Keratinocyte (primary cell): ENCODE measurements around the gene ARHGAP45. TPM values are rescaled to one million over a fixed set of nuclear protein-coding genes. Genes with fewer than 3 reads are reported as not detected.

ENCODE experiments used
- DNase-seq: peaks from one replicate; pipeline ENCODE4 v3.0.0-alpha.2; 2011; ENCODE audit warnings: low read depth, missing footprints, low spot score
- FAIRE-seq: peaks from 2 replicates; lab custom pipeline; 2011; peaks lifted over from hg19 to GRCh38; lab: Jason Lieb, UNC
- H2AFZ ChIP-seq: 2 replicates; pipeline ENCODE4 v1.6.0; 2012; ENCODE audit warnings: low read length, control low read depth, inconsistent platforms; ENCODE audit not compliant: control insufficient read depth
- H3K27ac ChIP-seq: 2 replicates; pipeline ENCODE4 v1.5.1; 2011; ENCODE audit warnings: low read length; ENCODE audit not compliant: control insufficient read depth, insufficient read depth
- H3K27me3 ChIP-seq: 3 replicates; pipeline ENCODE4 v1.6.0; 2011; ENCODE audit warnings: low read length; ENCODE audit not compliant: control insufficient read depth, insufficient read depth; ENCODE audit errors: extremely low read depth
- H3K36me3 ChIP-seq, 2 experiments: 2 replicates in 1 of 2; 3 replicates in 1 of 2; pipeline ENCODE4 v1.5.1; 2011; ENCODE audit warnings: low read length in 2 of 2, mild to moderate bottlenecking in 1 of 2; ENCODE audit not compliant: control insufficient read depth in 2 of 2, insufficient read depth in 2 of 2; ENCODE audit errors: extremely low read depth in 1 of 2
- H3K4me1 ChIP-seq: 3 replicates; pipeline ENCODE4 v1.5.1; 2011; ENCODE audit warnings: low read length; ENCODE audit not compliant: control insufficient read depth, insufficient read depth; ENCODE audit errors: extremely low read depth
- H3K4me2 ChIP-seq: 3 replicates; pipeline ENCODE4 v1.6.0; 2011; ENCODE audit warnings: low read depth, low read length; ENCODE audit not compliant: control insufficient read depth, insufficient read depth; ENCODE audit errors: extremely low read depth
- H3K4me3 ChIP-seq, 3 experiments: fragments of 200-600 bp in 1 of 3; sonication (generic) in 1 of 3; 2 replicates in 2 of 3; 3 replicates in 1 of 3; pipeline ENCODE4 v1.5.1; 2011 to 2016; ENCODE audit warnings: low read length in 3 of 3, mild to moderate bottlenecking in 3 of 3, control low read depth in 2 of 3, inconsistent platforms in 1 of 3, low read depth in 1 of 3, mixed read lengths in 1 of 3, mixed run types in 1 of 3, moderate library complexity in 1 of 3; ENCODE audit not compliant: control insufficient read depth in 2 of 3, insufficient read depth in 2 of 3; ENCODE audit errors: extremely low read depth in 1 of 3
- H3K79me2 ChIP-seq: 2 replicates; pipeline ENCODE4 v1.6.0; 2012; ENCODE audit warnings: low read length; ENCODE audit not compliant: control insufficient read depth, insufficient read depth
- H3K9ac ChIP-seq: 3 replicates; pipeline ENCODE4 v1.6.0; 2011; ENCODE audit warnings: low read length; ENCODE audit not compliant: control insufficient read depth, insufficient read depth; ENCODE audit errors: extremely low read depth
- H3K9me1 ChIP-seq: 3 replicates; pipeline ENCODE4 v1.6.0; 2011; ENCODE audit warnings: low read length; ENCODE audit not compliant: control insufficient read depth, insufficient read depth; ENCODE audit errors: extremely low read depth
- H3K9me3 ChIP-seq: 2 replicates; pipeline ENCODE4 v1.5.1; 2012; ENCODE audit warnings: low read depth, low read length; ENCODE audit not compliant: control insufficient read depth
- H4K20me1 ChIP-seq: 3 replicates; pipeline ENCODE4 v1.6.0; 2011; ENCODE audit warnings: low read length; ENCODE audit not compliant: control insufficient read depth, insufficient read depth; ENCODE audit errors: extremely low read depth
- EZH2 ChIP-seq: IDR thresholded peaks from one replicate; pipeline ENCODE4 v1.6.1; 2012; ENCODE audit warnings: inconsistent platforms, mild to moderate bottlenecking, low read length, moderate library complexity
- dilution Hi-C: fragments of 300-500 bp; cut with MboI; formaldehyde crosslinking; loops from one replicate; pipeline ENCODE4 v1.7.0; 2020; ENCODE audit warnings: low sequenced_read_pairs; ENCODE audit not compliant: extremely low pct_ligation_motif_present
- polyA plus RNA-seq, 5 experiments: library from polyadenylated mRNA; depleted of rRNA in 3 of 5; stranded (reverse) in 3 of 5; stranded (forward) in 1 of 5; unstranded in 1 of 5; fragments of >200 nt; gene quantifications; 1 replicate in 1 of 5; 2 replicates in 3 of 5; 3 replicates in 1 of 5; pipeline versions ENCODE4 v1.2.1 to v1.2.3, GENCODE V29; 2011 to 2012; ENCODE audit warnings: missing spikeins in 2 of 5, low read depth in 1 of 5, low replicate concordance in 1 of 5
- TF ChIP-seq, protein P1 (sequence below), 3 experiments: IDR thresholded peaks in 1 of 3; conservative IDR thresholded peaks in 1 of 3; optimal IDR thresholded peaks in 1 of 3; 2 replicates in 2 of 3; 3 replicates in 1 of 3; pipeline versions ENCODE3 to v1.5.1; 2011; ENCODE audit warnings: low read length in 3 of 3, mild to moderate bottlenecking in 3 of 3, moderate library complexity in 2 of 3, control low read depth in 1 of 3, inconsistent platforms in 1 of 3; ENCODE audit not compliant: insufficient read depth in 2 of 3; ENCODE audit errors: extremely low read depth in 1 of 3

The ARHGAP45 gene
- polyA plus RNA-seq, 1 donor (not counting 4 experiments of a cell fraction or from before 2014, with no cell fraction given), result 0.56 TPM

DNA sequence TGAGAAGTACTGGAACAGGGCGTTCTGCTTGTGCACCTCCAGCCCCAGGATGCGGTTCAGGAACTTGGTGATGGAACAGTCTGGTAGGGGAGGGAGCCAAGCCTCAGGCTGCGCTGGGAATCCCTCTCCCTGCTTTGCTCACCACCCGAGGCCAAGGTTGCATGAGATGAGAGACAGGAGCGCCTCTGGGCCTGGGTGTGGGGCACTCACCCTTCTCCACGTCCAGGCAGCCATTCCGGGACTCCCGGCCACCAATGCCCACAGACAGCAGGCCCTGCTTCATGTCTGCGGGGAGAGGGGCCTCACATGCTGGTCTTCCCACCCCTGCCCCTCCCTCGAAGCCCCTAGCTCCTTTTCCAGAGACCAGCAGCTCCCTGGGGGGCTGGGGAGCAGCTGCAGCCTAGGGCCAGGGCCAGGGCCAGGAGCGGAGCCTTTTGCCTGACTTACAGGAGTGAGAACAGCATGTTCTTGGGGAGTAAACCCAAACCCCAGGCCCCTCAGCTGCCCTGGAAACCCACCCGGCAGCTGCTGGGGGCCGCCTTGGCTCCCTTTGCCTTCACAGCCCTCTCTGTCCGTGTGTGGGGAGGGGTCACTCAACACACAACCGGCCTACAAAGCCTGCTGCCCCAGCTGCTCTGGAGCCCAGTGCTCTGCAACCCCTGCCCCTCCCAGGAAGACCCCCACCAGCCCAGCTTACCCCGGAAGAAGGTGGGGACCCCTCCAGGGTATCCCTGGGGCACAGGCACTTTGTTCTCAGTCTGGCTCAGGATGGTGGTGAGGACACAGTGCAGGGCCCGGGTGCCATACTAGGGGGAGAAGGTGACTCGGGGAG, 44.1 kb downstream of the ARHGAP45 start:
- no peak overlapping the region for H3K4me2 ChIP-seq
- H3K9me3 ChIP-seq, result no peaks in the 10 kb centered on the region

DNA sequence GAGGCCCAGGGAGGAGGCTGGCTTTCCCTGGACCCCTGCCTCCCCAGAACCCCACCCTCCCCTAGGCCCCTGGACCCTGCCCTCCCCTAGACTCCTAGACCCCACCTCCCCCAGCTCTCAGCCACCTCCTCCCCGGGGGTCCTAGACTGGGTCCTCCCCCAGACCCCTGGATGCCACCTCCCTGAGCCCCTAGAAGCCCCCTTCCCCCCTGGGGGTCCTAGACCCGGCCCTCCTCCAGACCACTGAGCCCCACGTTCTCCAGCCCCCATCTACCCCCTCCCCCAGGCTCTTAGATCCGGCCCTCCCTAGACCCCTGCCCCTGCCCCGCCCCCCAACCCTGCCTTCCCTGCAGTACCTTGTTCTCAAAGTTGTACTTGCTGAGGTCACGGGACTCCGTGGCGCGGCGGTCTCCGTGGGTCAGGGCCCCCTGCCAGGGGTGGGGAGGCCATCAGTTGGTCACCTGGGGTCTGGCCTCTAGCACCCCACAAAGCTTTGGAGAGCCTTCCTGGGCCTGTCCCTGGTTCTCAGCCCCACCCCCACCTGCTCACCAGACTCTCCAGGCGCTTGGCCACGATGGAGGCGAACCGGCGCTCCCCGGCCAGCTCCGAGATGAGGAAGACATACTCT, 44.8 kb downstream of the ARHGAP45 start:
- Histone ChIP-seq H3K27me3 (no peaks in the 10 kb centered on the region), H2AFZ (no peak overlapping the region), H4K20me1 (peaks cover 3% of the 10 kb centered on the region), H3K27ac (no peak overlapping the region), H3K4me3 (no peak overlapping the region), H3K4me2 (no peak overlapping the region), H3K9me3 (no peaks in the 10 kb centered on the region), H3K36me3 (peaks cover 15 to 23% of the 10 kb centered on the region in 2 experiments), H3K4me1 (peaks cover 5% of the 10 kb centered on the region), H3K9ac (no peak overlapping the region), H3K79me2 (no peaks in the 10 kb centered on the region), H3K9me1 (no peaks in the 10 kb centered on the region)
- TF ChIP-seq, protein P1, sequence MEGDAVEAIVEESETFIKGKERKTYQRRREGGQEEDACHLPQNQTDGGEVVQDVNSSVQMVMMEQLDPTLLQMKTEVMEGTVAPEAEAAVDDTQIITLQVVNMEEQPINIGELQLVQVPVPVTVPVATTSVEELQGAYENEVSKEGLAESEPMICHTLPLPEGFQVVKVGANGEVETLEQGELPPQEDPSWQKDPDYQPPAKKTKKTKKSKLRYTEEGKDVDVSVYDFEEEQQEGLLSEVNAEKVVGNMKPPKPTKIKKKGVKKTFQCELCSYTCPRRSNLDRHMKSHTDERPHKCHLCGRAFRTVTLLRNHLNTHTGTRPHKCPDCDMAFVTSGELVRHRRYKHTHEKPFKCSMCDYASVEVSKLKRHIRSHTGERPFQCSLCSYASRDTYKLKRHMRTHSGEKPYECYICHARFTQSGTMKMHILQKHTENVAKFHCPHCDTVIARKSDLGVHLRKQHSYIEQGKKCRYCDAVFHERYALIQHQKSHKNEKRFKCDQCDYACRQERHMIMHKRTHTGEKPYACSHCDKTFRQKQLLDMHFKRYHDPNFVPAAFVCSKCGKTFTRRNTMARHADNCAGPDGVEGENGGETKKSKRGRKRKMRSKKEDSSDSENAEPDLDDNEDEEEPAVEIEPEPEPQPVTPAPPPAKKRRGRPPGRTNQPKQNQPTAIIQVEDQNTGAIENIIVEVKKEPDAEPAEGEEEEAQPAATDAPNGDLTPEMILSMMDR (optimal IDR thresholded peaks at IDR 0.05 in 1 of 3, IDR thresholded peaks at IDR 0.05 in 1 of 3, conservative IDR thresholded peaks at IDR 0.05 in 1 of 3; ENCODE audit: extremely low read depth in 1 of 3, insufficient read depth in 2 of 3, low read length in 3 of 3), result no peak
- TF ChIP-seq EZH2, result no peak
- dilution Hi-C loops, result no loop called here
- DNase-seq (no peak), FAIRE-seq (no peak)

More for the DNA sequence above, 44.1 kb downstream of the ARHGAP45 start:
- Histone ChIP-seq H3K4me3 (no peak overlapping the region), H3K27me3 (no peaks in the 10 kb centered on the region), H3K4me1 (peaks cover 5% of the 10 kb centered on the region), H3K36me3 (peaks cover 17 to 21% of the 10 kb centered on the region in 2 experiments), H3K9me1 (no peaks in the 10 kb centered on the region), H3K27ac (no peak overlapping the region), H3K9ac (no peak overlapping the region), H3K79me2 (peaks cover 2% of the 10 kb centered on the region), H2AFZ (no peak overlapping the region), H4K20me1 (peaks cover 3% of the 10 kb centered on the region)
- DNase-seq, result no peak
- no peak for FAIRE-seq
- TF ChIP-seq, protein P1 (optimal IDR thresholded peaks at IDR 0.05 in 1 of 3, IDR thresholded peaks at IDR 0.05 in 1 of 3, conservative IDR thresholded peaks at IDR 0.05 in 1 of 3; ENCODE audit: extremely low read depth in 1 of 3, insufficient read depth in 2 of 3, low read length in 3 of 3), result no peak
- TF ChIP-seq EZH2, result no peak
- dilution Hi-C loops, result no loop called here
